Glutamatergic neuron (in vitro differentiated cells): ENCODE measurements around the gene XCL2. TPM values are rescaled to one million over a fixed set of nuclear protein-coding genes. Genes with fewer than 3 reads are reported as not detected.

Experiments
- DNase-seq: peaks from one replicate; pipeline ENCODE4 v3.0.0; 2022
- H3K27ac Mint-ChIP-seq: one replicate; pipeline ENCODE4 v1.8.0; 2020; ENCODE audit warnings: mild to moderate bottlenecking, mixed read lengths, inconsistent platforms; ENCODE audit not compliant: unreplicated experiment
- H3K27me3 Mint-ChIP-seq: one replicate; pipeline ENCODE4 v1.8.0; 2020; ENCODE audit warnings: mild to moderate bottlenecking, moderate library complexity, mixed read lengths, inconsistent platforms; ENCODE audit not compliant: unreplicated experiment
- H3K36me3 Mint-ChIP-seq: one replicate; pipeline ENCODE4 v1.8.0; 2020; ENCODE audit warnings: mild to moderate bottlenecking, mixed read lengths, inconsistent platforms; ENCODE audit not compliant: unreplicated experiment
- H3K4me1 Mint-ChIP-seq: one replicate; pipeline ENCODE4 v1.8.0; 2020; ENCODE audit warnings: mild to moderate bottlenecking, low read depth, mixed read lengths, inconsistent platforms; ENCODE audit not compliant: unreplicated experiment
- H3K4me3 Mint-ChIP-seq: one replicate; pipeline ENCODE4 v1.8.0; 2020; ENCODE audit warnings: mild to moderate bottlenecking, mixed read lengths, inconsistent platforms; ENCODE audit not compliant: unreplicated experiment
- H3K9me3 Mint-ChIP-seq: one replicate; pipeline ENCODE4 v1.8.0; 2020; ENCODE audit warnings: mild to moderate bottlenecking, moderate library complexity, mixed read lengths, inconsistent platforms; ENCODE audit not compliant: unreplicated experiment
- CTCF ChIP-seq: fragments of 200-600 bp; sonication (generic); IDR thresholded peaks from one replicate; pipeline ENCODE4 v1.5.0; 2021; ENCODE audit not compliant: partially characterized antibody, unreplicated experiment
- total RNA-seq: library from RNA; stranded (reverse); fragmentation: NEBNext Ultra II Directional; extraction: Animal tissue kit (Norgen Biotek cat#: 25700); gene quantifications from one replicate; pipeline ENCODE4 v1.2.1, GENCODE V29; 2021; ENCODE audit not compliant: unreplicated experiment

The XCL2 gene
- total RNA-seq, 1 donor from 2014 or later, result not detected

GRCh38 chr1:168535536-168535935 is 8.3 kb downstream of the XCL2 start:
- Mint-ChIP-seq H3K9me3 (no peaks in the 10 kb centered on the region), H3K27me3 (no peaks in the 10 kb centered on the region), H3K27ac (no peak overlapping the region), H3K4me1 (no peaks in the 10 kb centered on the region), H3K36me3 (no peaks in the 10 kb centered on the region), H3K4me3 (no peak overlapping the region)
- no peak for TF ChIP-seq CTCF
- no peak for DNase-seq

- Mint-ChIP-seq H3K27ac (no peak overlapping the region), H3K9me3 (no peaks in the 10 kb centered on the region), H3K36me3 (no peaks in the 10 kb centered on the region), H3K4me1 (no peaks in the 10 kb centered on the region), H3K27me3 (no peaks in the 10 kb centered on the region), H3K4me3 (no peak overlapping the region)
- DNase-seq, result no peak
- TF ChIP-seq CTCF, result no peak
Observed at GRCh38 chr1:168531615-168532345, 12.0 kb downstream of the XCL2 start.

GRCh38 chr1:168529518-168529917 is 14.3 kb downstream of the XCL2 start:
- no peaks in the 10 kb centered on the region for H3K36me3 Mint-ChIP-seq
- H3K4me3 Mint-ChIP-seq, result no peak overlapping the region
- DNase-seq, result no peak
- no peaks in the 10 kb centered on the region for H3K27me3 Mint-ChIP-seq
- no peak for TF ChIP-seq CTCF
- no peak overlapping the region for H3K27ac Mint-ChIP-seq
- H3K9me3 Mint-ChIP-seq, result no peaks in the 10 kb centered on the region
- H3K4me1 Mint-ChIP-seq, result no peaks in the 10 kb centered on the region

- Mint-ChIP-seq H3K36me3 (no peaks in the 10 kb centered on the region), H3K27me3 (peaks cover 2% of the 10 kb centered on the region), H3K4me3 (no peak overlapping the region), H3K27ac (no peak overlapping the region), H3K9me3 (no peaks in the 10 kb centered on the region), H3K4me1 (no peaks in the 10 kb centered on the region)
- TF ChIP-seq CTCF, result no peak
- no peak for DNase-seq
Observed at GRCh38 chr1:168521401-168522000, 22.3 kb downstream of the XCL2 start.

- no peak for TF ChIP-seq CTCF
- H3K4me1 Mint-ChIP-seq, result no peaks in the 10 kb centered on the region
- H3K36me3 Mint-ChIP-seq, result no peaks in the 10 kb centered on the region
- H3K27me3 Mint-ChIP-seq, result peaks cover 2% of the 10 kb centered on the region
- no peak overlapping the region for H3K4me3 Mint-ChIP-seq
- no peak for DNase-seq
- H3K9me3 Mint-ChIP-seq, result no peaks in the 10 kb centered on the region
- no peak overlapping the region for H3K27ac Mint-ChIP-seq
Observed at GRCh38 chr1:168520832-168521231, 23.0 kb downstream of the XCL2 start.
